Neural cell (in vitro differentiated cells): ENCODE results near the gene GAGE10.

Source experiments
- CTCF ChIP-seq: fragments of 450-650 bp; IDR thresholded peaks from 2 replicates; pipeline ENCODE4 v1.5.1; 2014; ENCODE audit warnings: antibody characterized with exemption, mild to moderate bottlenecking, moderate library complexity; ENCODE audit not compliant: poor library complexity, severe bottlenecking
- EP300 ChIP-seq: fragments of 450-650 bp; conservative IDR thresholded peaks from 2 replicates; pipeline ENCODE4 v1.6.1; 2014; ENCODE audit warnings: antibody characterized with exemption, mild to moderate bottlenecking, moderate library complexity; ENCODE audit not compliant: poor library complexity, severe bottlenecking
- SMC3 ChIP-seq: fragments of 450-650 bp; conservative IDR thresholded peaks from 2 replicates; pipeline ENCODE4 v1.6.1; 2014; ENCODE audit warnings: antibody characterized with exemption, mild to moderate bottlenecking, moderate library complexity; ENCODE audit not compliant: poor library complexity

GRCh38 chrX:49276207-49276606 is 27.2 kb upstream of the GAGE10 start:
- no peak for TF ChIP-seq EP300
- TF ChIP-seq CTCF, result no peak
- TF ChIP-seq SMC3, result no peak
